ENCODE measurements around the gene HSPB2. TPM values are rescaled to one million over a fixed set of nuclear protein-coding genes. Genes with fewer than 3 reads are reported as not detected.

The HSPB2 gene
- total and polyA plus RNA-seq, 2 of the 8 experiments (the other 6 are each of a cell fraction or from before 2014, with no cell fraction given), result 0.32 to 0.86 TPM

DNA sequence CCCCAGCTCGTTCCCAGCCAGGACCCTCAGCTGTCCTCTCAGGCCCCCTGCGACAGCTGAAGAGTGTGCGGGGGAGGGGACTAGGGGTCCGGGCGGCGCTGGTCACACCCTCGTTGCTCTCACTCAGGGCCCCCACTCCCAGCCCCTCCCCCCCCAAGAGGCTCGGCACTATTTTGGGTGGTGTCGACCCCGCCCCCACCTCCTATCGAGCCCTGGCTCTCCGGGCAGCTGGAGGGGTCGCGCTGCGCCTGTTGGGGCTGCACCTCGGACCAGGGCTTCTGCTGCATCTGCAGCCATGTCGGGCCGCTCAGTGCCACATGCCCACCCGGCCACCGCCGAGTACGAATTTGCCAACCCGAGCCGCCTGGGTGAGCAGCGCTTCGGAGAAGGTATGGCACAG is at the start of gene HSPB2 (continued):
- TF ChIP-seq, protein P1, sequence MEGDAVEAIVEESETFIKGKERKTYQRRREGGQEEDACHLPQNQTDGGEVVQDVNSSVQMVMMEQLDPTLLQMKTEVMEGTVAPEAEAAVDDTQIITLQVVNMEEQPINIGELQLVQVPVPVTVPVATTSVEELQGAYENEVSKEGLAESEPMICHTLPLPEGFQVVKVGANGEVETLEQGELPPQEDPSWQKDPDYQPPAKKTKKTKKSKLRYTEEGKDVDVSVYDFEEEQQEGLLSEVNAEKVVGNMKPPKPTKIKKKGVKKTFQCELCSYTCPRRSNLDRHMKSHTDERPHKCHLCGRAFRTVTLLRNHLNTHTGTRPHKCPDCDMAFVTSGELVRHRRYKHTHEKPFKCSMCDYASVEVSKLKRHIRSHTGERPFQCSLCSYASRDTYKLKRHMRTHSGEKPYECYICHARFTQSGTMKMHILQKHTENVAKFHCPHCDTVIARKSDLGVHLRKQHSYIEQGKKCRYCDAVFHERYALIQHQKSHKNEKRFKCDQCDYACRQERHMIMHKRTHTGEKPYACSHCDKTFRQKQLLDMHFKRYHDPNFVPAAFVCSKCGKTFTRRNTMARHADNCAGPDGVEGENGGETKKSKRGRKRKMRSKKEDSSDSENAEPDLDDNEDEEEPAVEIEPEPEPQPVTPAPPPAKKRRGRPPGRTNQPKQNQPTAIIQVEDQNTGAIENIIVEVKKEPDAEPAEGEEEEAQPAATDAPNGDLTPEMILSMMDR (IDR thresholded peaks at IDR 0.05; ENCODE audit: control extremely low read depth in 1 of 3, insufficient read depth in 1 of 3, low read depth in 1 of 3, low read length in 3 of 3), result no peak
- TF ChIP-seq RXRA (IDR thresholded peaks at IDR 0.05; ENCODE audit: insufficient read depth, low read depth, low read length) (no peak), CREB1 (IDR thresholded peaks at IDR 0.05) (no peak), YY1 (IDR thresholded peaks at IDR 0.05; ENCODE audit: low read depth, low read length) (no peak), SUZ12 (IDR thresholded peaks at IDR 0.05; ENCODE audit: low read length) (no peak)
